ENCODE measurements around the gene SLC25A18.

The SLC25A18 gene

DNA sequence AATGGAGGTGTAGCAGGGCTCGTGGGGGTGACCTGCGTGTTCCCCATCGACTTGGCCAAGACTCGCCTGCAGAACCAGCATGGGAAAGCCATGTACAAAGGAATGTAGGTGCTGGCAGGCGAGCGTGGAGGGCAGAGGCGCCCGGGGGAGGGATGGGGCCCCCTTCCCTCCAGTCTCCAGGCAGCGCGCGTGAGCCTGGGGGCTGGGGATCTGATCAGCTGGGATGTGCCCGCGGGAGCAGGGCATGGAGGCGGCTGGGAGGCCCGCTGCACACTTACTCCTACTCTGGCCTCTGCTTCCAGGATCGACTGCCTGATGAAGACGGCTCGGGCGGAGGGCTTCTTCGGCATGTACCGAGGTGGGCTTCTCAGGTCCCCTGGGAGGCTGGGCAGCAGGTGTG lies 17.8 kb downstream of the SLC25A18 start:
- no peaks in the 10 kb centered on the region for H3K27me3 ChIP-seq (ENCODE audit: control insufficient read depth in 5 of 5, insufficient read depth in 4 of 5, low read length in 5 of 5)
- no peaks in the 10 kb centered on the region for H3K9me3 ChIP-seq (ENCODE audit: control insufficient read depth in 5 of 5, low read length in 5 of 5)
- no peak overlapping the region for H3K4me3 ChIP-seq (ENCODE audit: low read depth in 1 of 5, low read length in 5 of 5)
- no peak overlapping the region for H3K27ac ChIP-seq (ENCODE audit: low read depth, low read length)
- H3K36me3 ChIP-seq (ENCODE audit: control insufficient read depth in 5 of 5, insufficient read depth in 5 of 5, low read length in 5 of 5): peaks cover 0 to 11% (median 5%) of the 10 kb centered on the region in 5 donors
- H3K9ac ChIP-seq (ENCODE audit: low read length in 5 of 5): no peak overlapping the region
- peaks cover 0 to 5% (median 3%) of the 10 kb centered on the region in 5 donors for H3K4me1 ChIP-seq (ENCODE audit: control insufficient read depth in 5 of 5, insufficient read depth in 5 of 5, low read length in 5 of 5)

DNA sequence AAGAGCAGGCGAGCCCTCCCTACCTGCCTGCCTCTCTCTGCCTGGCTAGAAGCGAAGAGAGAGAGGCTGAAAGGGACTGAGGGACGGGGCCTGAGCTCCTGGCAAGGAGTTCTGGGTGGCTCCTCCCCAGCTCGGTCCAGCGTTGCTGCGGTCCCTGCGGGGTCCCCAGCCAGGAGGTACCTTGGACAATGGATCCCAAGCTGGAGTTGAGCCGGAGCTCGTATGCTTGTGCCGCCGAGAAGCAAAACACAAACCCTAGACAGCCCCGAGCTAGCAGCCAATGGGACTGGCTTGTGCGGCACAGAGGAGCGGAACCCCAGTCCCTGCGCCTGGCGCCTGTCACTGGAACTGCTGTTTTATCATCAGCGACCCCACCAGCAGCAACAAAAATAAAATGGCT lies 18.3 kb downstream of the SLC25A18 start:
- Histone ChIP-seq H3K9me3 (ENCODE audit: control insufficient read depth in 5 of 5, low read length in 5 of 5) (no peaks in the 10 kb centered on the region), H3K27ac (ENCODE audit: low read depth, low read length) (no peak overlapping the region), H3K9ac (ENCODE audit: low read length in 5 of 5) (no peak overlapping the region), H3K36me3 (ENCODE audit: control insufficient read depth in 5 of 5, insufficient read depth in 5 of 5, low read length in 5 of 5) (peaks cover 0 to 11% (median 5%) of the 10 kb centered on the region in 5 donors), H3K27me3 (ENCODE audit: control insufficient read depth in 5 of 5, insufficient read depth in 4 of 5, low read length in 5 of 5) (no peaks in the 10 kb centered on the region), H3K4me1 (ENCODE audit: control insufficient read depth in 5 of 5, insufficient read depth in 5 of 5, low read length in 5 of 5) (peaks cover 0 to 5% (median 0%) of the 10 kb centered on the region in 5 donors), H3K4me3 (ENCODE audit: low read depth in 1 of 5, low read length in 5 of 5) (no peak overlapping the region)

DNA sequence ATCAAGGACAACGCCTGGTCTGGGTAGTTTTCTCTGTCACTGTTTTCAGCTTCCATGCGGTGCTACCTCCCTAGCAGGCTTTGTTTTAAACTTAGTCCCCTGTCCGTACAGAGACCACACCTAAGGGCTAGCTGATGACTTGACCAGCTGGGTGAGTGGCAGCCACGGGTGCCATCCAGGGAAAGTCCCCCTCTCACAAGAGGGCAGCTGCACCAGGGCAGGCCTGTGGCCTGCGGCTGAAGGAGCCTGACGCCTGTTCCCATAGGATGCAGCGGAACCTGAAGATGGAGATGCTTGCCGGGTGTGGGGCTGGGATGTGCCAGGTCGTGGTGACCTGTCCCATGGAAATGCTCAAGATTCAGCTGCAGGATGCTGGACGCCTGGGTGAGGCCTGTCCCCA lies 19.9 kb downstream of the SLC25A18 start:
- no peak overlapping the region for H3K4me3 ChIP-seq (ENCODE audit: low read depth in 1 of 5, low read length in 5 of 5)
- peaks cover 0 to 1% (median 0%) of the 10 kb centered on the region in 5 donors for H3K4me1 ChIP-seq (ENCODE audit: control insufficient read depth in 5 of 5, insufficient read depth in 5 of 5, low read length in 5 of 5)
- H3K27me3 ChIP-seq (ENCODE audit: control insufficient read depth in 5 of 5, insufficient read depth in 4 of 5, low read length in 5 of 5): no peaks in the 10 kb centered on the region
- no peaks in the 10 kb centered on the region for H3K9me3 ChIP-seq (ENCODE audit: control insufficient read depth in 5 of 5, low read length in 5 of 5)
- H3K36me3 ChIP-seq (ENCODE audit: control insufficient read depth in 5 of 5, insufficient read depth in 5 of 5, low read length in 5 of 5): peaks cover 0 to 19% (median 16%) of the 10 kb centered on the region in 5 donors
- H3K27ac ChIP-seq (ENCODE audit: low read depth, low read length): no peak overlapping the region
- H3K9ac ChIP-seq (ENCODE audit: low read length in 5 of 5): no peak overlapping the region

DNA sequence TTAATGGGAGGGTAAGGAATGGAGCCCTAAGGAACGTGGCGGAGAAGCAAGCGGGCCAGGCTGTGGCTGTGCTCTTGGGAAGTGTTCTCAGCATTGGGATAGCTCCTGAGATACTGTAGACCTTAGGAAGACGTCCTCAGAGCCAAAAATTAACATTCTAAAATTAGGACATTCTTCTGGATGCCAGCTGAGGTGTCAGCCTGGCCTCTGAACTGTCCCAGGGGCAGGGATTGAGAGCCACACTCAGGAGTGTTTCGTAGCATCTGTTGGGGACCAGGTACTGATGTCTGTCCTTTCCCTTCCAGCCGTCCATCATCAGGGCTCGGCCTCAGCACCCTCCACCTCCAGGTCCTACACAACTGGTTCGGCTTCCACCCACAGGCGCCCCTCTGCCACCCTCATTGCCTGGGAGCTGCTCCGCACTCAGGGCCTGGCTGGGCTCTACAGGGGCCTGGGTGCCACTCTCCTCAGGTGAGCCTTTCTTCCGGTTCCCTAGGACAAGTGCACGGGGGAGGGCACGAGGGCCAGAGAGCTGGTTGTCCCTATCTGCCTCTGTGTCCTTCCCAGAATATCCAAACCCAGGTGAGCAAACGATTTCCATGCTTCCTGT lies 23.6 kb downstream of the SLC25A18 start:
- H3K4me3 ChIP-seq (ENCODE audit: low read depth in 1 of 5, low read length in 5 of 5): no peak overlapping the region
- H3K4me1 ChIP-seq (ENCODE audit: control insufficient read depth in 5 of 5, insufficient read depth in 5 of 5, low read length in 5 of 5): no peaks in the 10 kb centered on the region
- no peak overlapping the region for H3K27ac ChIP-seq (ENCODE audit: low read depth, low read length)
- H3K9me3 ChIP-seq (ENCODE audit: control insufficient read depth in 5 of 5, low read length in 5 of 5): no peaks in the 10 kb centered on the region
- no peak overlapping the region for H3K9ac ChIP-seq (ENCODE audit: low read length in 5 of 5)
- no peaks in the 10 kb centered on the region for H3K27me3 ChIP-seq (ENCODE audit: control insufficient read depth in 5 of 5, insufficient read depth in 4 of 5, low read length in 5 of 5)
- peaks cover 0 to 42% (median 38%) of the 10 kb centered on the region in 5 donors for H3K36me3 ChIP-seq (ENCODE audit: control insufficient read depth in 5 of 5, insufficient read depth in 5 of 5, low read length in 5 of 5)

DNA sequence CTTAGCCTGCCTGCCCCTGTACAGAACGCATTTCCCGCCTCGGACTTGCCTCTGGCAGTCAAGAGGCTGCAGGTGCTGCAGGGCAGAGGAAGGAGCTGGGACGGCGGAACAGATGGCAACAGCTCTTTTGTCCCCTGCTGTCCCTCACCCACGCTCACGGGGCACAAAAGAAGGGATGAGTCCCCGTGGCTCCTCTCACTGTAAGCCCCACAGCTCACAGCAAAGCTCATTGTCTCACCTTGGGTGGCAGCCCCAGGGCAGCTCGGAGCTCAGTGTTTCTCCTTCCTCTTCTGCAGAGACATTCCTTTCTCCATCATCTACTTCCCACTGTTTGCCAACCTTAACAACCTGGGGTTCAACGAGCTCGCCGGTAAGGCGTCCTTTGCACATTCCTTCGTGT lies 24.3 kb downstream of the SLC25A18 start:
- no peaks in the 10 kb centered on the region for H3K9me3 ChIP-seq (ENCODE audit: control insufficient read depth in 5 of 5, low read length in 5 of 5)
- no peaks in the 10 kb centered on the region for H3K4me1 ChIP-seq (ENCODE audit: control insufficient read depth in 5 of 5, insufficient read depth in 5 of 5, low read length in 5 of 5)
- H3K27me3 ChIP-seq (ENCODE audit: control insufficient read depth in 5 of 5, insufficient read depth in 4 of 5, low read length in 5 of 5): no peaks in the 10 kb centered on the region
- no peak overlapping the region for H3K9ac ChIP-seq (ENCODE audit: low read length in 5 of 5)
- H3K4me3 ChIP-seq (ENCODE audit: low read depth in 1 of 5, low read length in 5 of 5): no peak overlapping the region
- peaks cover 0 to 49% (median 44%) of the 10 kb centered on the region in 5 donors for H3K36me3 ChIP-seq (ENCODE audit: control insufficient read depth in 5 of 5, insufficient read depth in 5 of 5, low read length in 5 of 5)
- no peak overlapping the region for H3K27ac ChIP-seq (ENCODE audit: low read depth, low read length)

DNA sequence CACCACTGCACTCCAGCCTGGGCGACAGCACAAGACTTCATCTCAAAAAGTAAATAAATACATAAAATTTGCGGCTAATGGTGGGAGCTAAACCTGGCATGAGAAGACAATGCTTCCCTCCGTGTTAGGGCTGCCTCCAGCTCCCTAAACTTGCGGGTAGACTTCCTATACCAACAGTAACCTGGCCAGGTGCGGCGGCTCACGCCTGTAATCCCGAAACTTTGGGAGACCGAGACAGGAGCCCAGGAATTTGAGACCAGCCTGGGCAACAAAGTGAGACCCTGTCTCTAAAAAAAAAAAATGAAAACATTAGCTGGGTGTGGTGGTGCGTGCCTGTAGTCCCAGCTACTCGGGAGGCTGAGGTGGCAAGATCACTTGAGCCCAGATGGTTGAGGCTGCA lies 25.3 kb downstream of the SLC25A18 start:
- peaks cover 5 to 52% (median 46%) of the 10 kb centered on the region in 5 donors for H3K36me3 ChIP-seq (ENCODE audit: control insufficient read depth in 5 of 5, insufficient read depth in 5 of 5, low read length in 5 of 5)
- no peaks in the 10 kb centered on the region for H3K27me3 ChIP-seq (ENCODE audit: control insufficient read depth in 5 of 5, insufficient read depth in 4 of 5, low read length in 5 of 5)
- H3K4me3 ChIP-seq (ENCODE audit: low read depth in 1 of 5, low read length in 5 of 5): no peak overlapping the region
- no peaks in the 10 kb centered on the region for H3K4me1 ChIP-seq (ENCODE audit: control insufficient read depth in 5 of 5, insufficient read depth in 5 of 5, low read length in 5 of 5)
- no peak overlapping the region for H3K27ac ChIP-seq (ENCODE audit: low read depth, low read length)
- no peaks in the 10 kb centered on the region for H3K9me3 ChIP-seq (ENCODE audit: control insufficient read depth in 5 of 5, low read length in 5 of 5)
- no peak overlapping the region for H3K9ac ChIP-seq (ENCODE audit: low read length in 5 of 5)

DNA sequence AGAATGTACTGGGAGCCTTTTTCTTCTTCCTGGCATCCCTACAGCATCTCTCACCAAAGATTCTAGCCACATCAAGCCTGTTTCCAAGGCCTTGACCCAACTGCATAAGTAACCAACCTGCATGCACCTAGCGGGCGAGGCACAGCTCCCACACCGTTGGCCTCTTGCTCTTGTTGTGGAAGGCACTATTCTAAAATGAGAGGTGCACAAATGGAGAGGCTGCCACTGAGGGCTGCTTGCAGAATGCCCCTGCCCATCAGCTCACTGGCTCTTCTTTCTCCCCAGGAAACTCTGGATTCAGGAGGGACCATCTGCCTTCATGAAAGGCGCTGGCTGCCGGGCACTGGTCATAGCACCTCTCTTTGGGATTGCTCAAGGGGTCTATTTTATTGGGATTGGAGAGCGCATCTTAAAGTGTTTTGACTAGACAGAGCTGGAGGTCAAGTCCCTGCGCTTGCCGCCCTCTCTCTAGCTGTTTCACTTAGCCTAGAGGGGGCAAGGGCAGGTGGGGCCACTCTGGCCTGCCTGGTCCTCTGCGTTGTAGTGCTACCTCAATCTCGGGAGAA lies 26.6 kb downstream of the SLC25A18 start:
- Histone ChIP-seq H3K27me3 (ENCODE audit: control insufficient read depth in 5 of 5, insufficient read depth in 4 of 5, low read length in 5 of 5) (no peaks in the 10 kb centered on the region), H3K9me3 (ENCODE audit: control insufficient read depth in 5 of 5, low read length in 5 of 5) (no peaks in the 10 kb centered on the region), H3K9ac (ENCODE audit: low read length in 5 of 5) (no peak overlapping the region), H3K4me3 (ENCODE audit: low read depth in 1 of 5, low read length in 5 of 5) (no peak overlapping the region), H3K36me3 (ENCODE audit: control insufficient read depth in 5 of 5, insufficient read depth in 5 of 5, low read length in 5 of 5) (peaks cover 14 to 65% (median 59%) of the 10 kb centered on the region in 5 donors), H3K27ac (ENCODE audit: low read depth, low read length) (no peak overlapping the region), H3K4me1 (ENCODE audit: control insufficient read depth in 5 of 5, insufficient read depth in 5 of 5, low read length in 5 of 5) (no peaks in the 10 kb centered on the region)

DNA sequence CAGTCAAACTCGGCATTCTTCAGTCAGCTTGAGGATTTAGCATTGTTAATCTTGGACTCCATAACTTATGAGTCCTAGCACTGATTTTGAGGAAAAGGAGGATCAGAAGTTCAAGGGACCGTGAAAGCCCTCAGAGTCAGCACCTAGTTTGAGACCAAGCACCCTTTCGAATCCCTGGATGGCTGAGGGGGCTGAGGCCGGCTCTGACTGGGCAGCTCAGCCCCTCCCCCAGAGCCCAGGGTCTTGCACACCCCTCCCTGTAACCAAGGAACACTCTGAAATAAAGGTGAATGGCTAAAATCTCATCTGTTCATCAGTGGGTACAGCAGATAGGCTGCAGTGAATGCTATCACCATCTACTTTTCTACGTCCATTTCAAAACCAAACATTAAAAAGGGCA lies 27.3 kb downstream of the SLC25A18 start:
- H3K36me3 ChIP-seq (ENCODE audit: control insufficient read depth in 5 of 5, insufficient read depth in 5 of 5, low read length in 5 of 5): peaks cover 14 to 72% (median 65%) of the 10 kb centered on the region in 5 donors
- no peak overlapping the region for H3K4me3 ChIP-seq (ENCODE audit: low read depth in 1 of 5, low read length in 5 of 5)
- no peaks in the 10 kb centered on the region for H3K9me3 ChIP-seq (ENCODE audit: control insufficient read depth in 5 of 5, low read length in 5 of 5)
- no peak overlapping the region for H3K9ac ChIP-seq (ENCODE audit: low read length in 5 of 5)
- no peaks in the 10 kb centered on the region for H3K27me3 ChIP-seq (ENCODE audit: control insufficient read depth in 5 of 5, insufficient read depth in 4 of 5, low read length in 5 of 5)
- no peaks in the 10 kb centered on the region for H3K4me1 ChIP-seq (ENCODE audit: control insufficient read depth in 5 of 5, insufficient read depth in 5 of 5, low read length in 5 of 5)
- no peak overlapping the region for H3K27ac ChIP-seq (ENCODE audit: low read depth, low read length)

DNA sequence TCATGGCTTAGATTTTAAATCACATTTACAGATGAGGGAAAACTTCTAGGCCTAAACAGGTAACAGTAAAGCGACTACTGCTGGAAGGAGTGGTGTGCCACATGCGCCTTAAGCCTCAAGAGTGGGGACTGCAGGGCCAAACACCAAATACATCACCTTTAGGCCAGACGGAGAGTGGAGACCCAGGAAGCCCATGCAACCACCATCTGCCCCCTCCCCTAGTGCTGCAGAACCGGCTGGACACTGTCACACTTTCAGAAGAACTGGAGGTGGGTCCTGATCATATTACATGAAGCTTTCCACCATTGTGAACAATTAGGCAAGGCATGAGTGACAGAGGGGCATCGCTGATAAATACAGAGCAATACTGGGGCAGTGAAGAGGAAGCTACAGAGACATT lies 28.9 kb downstream of the SLC25A18 start:
- no peak overlapping the region for H3K27ac ChIP-seq (ENCODE audit: low read depth, low read length)
- no peak overlapping the region for H3K4me3 ChIP-seq (ENCODE audit: low read depth in 1 of 5, low read length in 5 of 5)
- no peaks in the 10 kb centered on the region for H3K4me1 ChIP-seq (ENCODE audit: control insufficient read depth in 5 of 5, insufficient read depth in 5 of 5, low read length in 5 of 5)
- no peaks in the 10 kb centered on the region for H3K27me3 ChIP-seq (ENCODE audit: control insufficient read depth in 5 of 5, insufficient read depth in 4 of 5, low read length in 5 of 5)
- peaks cover 19 to 87% (median 76%) of the 10 kb centered on the region in 5 donors for H3K36me3 ChIP-seq (ENCODE audit: control insufficient read depth in 5 of 5, insufficient read depth in 5 of 5, low read length in 5 of 5)
- no peak overlapping the region for H3K9ac ChIP-seq (ENCODE audit: low read length in 5 of 5)
- no peaks in the 10 kb centered on the region for H3K9me3 ChIP-seq (ENCODE audit: control insufficient read depth in 5 of 5, low read length in 5 of 5)

DNA sequence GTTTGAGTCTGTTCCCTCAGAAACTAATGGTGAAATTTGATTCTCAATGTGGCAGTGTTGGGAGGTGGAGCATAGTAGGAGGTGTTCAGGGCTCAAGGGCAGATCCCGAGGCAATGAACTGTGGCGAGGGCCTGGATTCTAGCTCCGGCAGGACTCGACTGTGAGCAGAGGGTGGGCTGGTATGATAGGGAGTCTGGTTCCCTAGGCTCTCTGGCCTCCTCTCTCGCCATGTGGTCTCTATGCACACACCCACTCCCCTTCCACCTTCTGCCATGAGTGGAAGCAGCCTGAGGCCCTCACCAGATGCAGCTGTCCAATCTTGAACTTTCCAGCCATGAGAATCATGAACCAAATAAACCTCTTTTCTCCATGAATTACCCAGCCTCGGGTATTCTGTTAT lies 32.9 kb downstream of the SLC25A18 start:
- no peak overlapping the region for H3K4me3 ChIP-seq (ENCODE audit: low read depth in 1 of 5, low read length in 5 of 5)
- no peaks in the 10 kb centered on the region for H3K9me3 ChIP-seq (ENCODE audit: control insufficient read depth in 5 of 5, low read length in 5 of 5)
- no peak overlapping the region for H3K9ac ChIP-seq (ENCODE audit: low read length in 5 of 5)
- peaks cover 38 to 94% (median 84%) of the 10 kb centered on the region in 5 donors for H3K36me3 ChIP-seq (ENCODE audit: control insufficient read depth in 5 of 5, insufficient read depth in 5 of 5, low read length in 5 of 5)
- H3K27ac ChIP-seq (ENCODE audit: low read depth, low read length): no peak overlapping the region
- H3K27me3 ChIP-seq (ENCODE audit: control insufficient read depth in 5 of 5, insufficient read depth in 4 of 5, low read length in 5 of 5): no peaks in the 10 kb centered on the region
- H3K4me1 ChIP-seq (ENCODE audit: control insufficient read depth in 5 of 5, insufficient read depth in 5 of 5, low read length in 5 of 5): no peaks in the 10 kb centered on the region

All from subcutaneous abdominal adipose tissue (tissue), 5 donors.